Gastrocnemius medialis (tissue), 4 donors: Measurements from ENCODE around the gene SCNN1B.

ENCODE experiments used
- CTCF ChIP-seq, 5 experiments: fragments of 450-650 bp in 3 of 5; fragments of 200-600 bp in 2 of 5; sonication (generic) in 2 of 5; IDR thresholded peaks in 4 of 5; conservative IDR thresholded peaks in 1 of 5; 1 replicate in 4 of 5; 2 replicates in 1 of 5; pipeline ENCODE4 v1.5.1; 2016 to 2019; ENCODE audit warnings: antibody characterized with exemption in 5 of 5, mild to moderate bottlenecking in 3 of 5, moderate library complexity in 3 of 5
- POLR2A ChIP-seq, 2 donors: fragments of 450-650 bp; IDR thresholded peaks; one replicate each; pipeline ENCODE4 v1.6.1; 2017; ENCODE audit warnings: antibody characterized with exemption in 2 of 2, mild to moderate bottlenecking in 2 of 2, moderate library complexity in 2 of 2

GRCh38 chr16:23279721-23280153, 22.4 kb upstream of the SCNN1B start:
- no peak for TF ChIP-seq POLR2A (IDR thresholded peaks at IDR 0.05)
- no peak for TF ChIP-seq CTCF (IDR thresholded peaks at IDR 0.05 in 4 of 5, conservative IDR thresholded peaks at IDR 0.05 in 1 of 5)
